Neural progenitor cell (in vitro differentiated cells): ENCODE measurements around the gene GPR161. TPM values are rescaled to one million over a fixed set of nuclear protein-coding genes. Genes with fewer than 3 reads are reported as not detected.

Experiments used
- DNase-seq: peaks from one replicate; pipeline ENCODE4 v3.0.0-alpha.2; 2016; ENCODE audit warnings: low spot score
- H2AFZ ChIP-seq: fragments of 200-600 bp; sonication (generic); replicated peaks from 2 replicates; pipeline ENCODE4 v1.6.1; 2016; ENCODE audit warnings: antibody characterized with exemption
- H3F3A ChIP-seq: fragments of 200-600 bp; sonication (generic); 2 replicates; pipeline ENCODE4 v1.6.1; 2016; ENCODE audit warnings: antibody characterized with exemption, low read depth
- H3K27ac ChIP-seq: fragments of 200-600 bp; sonication (generic); 2 replicates; pipeline ENCODE4 v1.5.1; 2016; ENCODE audit warnings: mild to moderate bottlenecking
- H3K27me3 ChIP-seq: fragments of 200-600 bp; sonication (generic); 2 replicates; pipeline ENCODE4 v1.6.1; 2016; ENCODE audit warnings: mild to moderate bottlenecking, moderate library complexity
- H3K36me3 ChIP-seq: fragments of 200-600 bp; sonication (generic); 2 replicates; pipeline ENCODE4 v1.5.1; 2016
- H3K4me1 ChIP-seq: fragments of 200-600 bp; sonication (generic); 2 replicates; pipeline ENCODE4 v1.6.1; 2016; ENCODE audit warnings: mixed run types
- H3K4me2 ChIP-seq: fragments of 200-600 bp; sonication (generic); 2 replicates; pipeline ENCODE4 v1.6.1; 2016
- H3K4me3 ChIP-seq: fragments of 200-600 bp; sonication (generic); 2 replicates; pipeline ENCODE4 v1.5.1; 2016
- H3K79me2 ChIP-seq: fragments of 200-600 bp; sonication (generic); 2 replicates; pipeline ENCODE4 v1.6.1; 2016; ENCODE audit warnings: low read depth
- H3K9ac ChIP-seq: fragments of 200-600 bp; sonication (generic); 2 replicates; pipeline ENCODE4 v1.6.1; 2016
- H3K9me3 ChIP-seq: fragments of 200-600 bp; sonication (generic); 2 replicates; pipeline ENCODE4 v1.5.1; 2016; ENCODE audit warnings: low read depth
- H4K20me1 ChIP-seq: fragments of 200-600 bp; sonication (generic); 2 replicates; pipeline ENCODE4 v1.6.1; 2016; ENCODE audit warnings: low read depth
- H3K27ac Mint-ChIP-seq: 3 replicates; pipeline ENCODE4 v1.8.0; 2021; ENCODE audit warnings: mixed read lengths
- H3K27me3 Mint-ChIP-seq: 2 replicates; pipeline ENCODE4 v1.8.0; 2022; ENCODE audit warnings: low read depth, mild to moderate bottlenecking, inconsistent platforms, moderate library complexity, mixed read lengths; ENCODE audit not compliant: insufficient read depth
- H3K36me3 Mint-ChIP-seq: 3 replicates; pipeline ENCODE4 v1.8.0; 2021; ENCODE audit warnings: mixed read lengths
- H3K4me1 Mint-ChIP-seq: 3 replicates; pipeline ENCODE4 v1.8.0; 2021; ENCODE audit warnings: mixed read lengths
- H3K4me3 Mint-ChIP-seq: 3 replicates; pipeline ENCODE4 v1.8.0; 2021; ENCODE audit warnings: mild to moderate bottlenecking, moderate library complexity, mixed read lengths
- H3K9me3 Mint-ChIP-seq: 3 replicates; pipeline ENCODE4 v1.8.0; 2020; ENCODE audit warnings: mixed read lengths
- CTCF ChIP-seq: fragments of 200-600 bp; sonication (generic); IDR thresholded peaks from 2 replicates; pipeline ENCODE4 v1.5.1; 2017; ENCODE audit warnings: antibody characterized with exemption, mild to moderate bottlenecking
- EZH2 ChIP-seq: fragments of 200-600 bp; sonication (generic); IDR thresholded peaks from 2 replicates; pipeline ENCODE4 v1.6.1; 2017; ENCODE audit warnings: antibody characterized with exemption, mild to moderate bottlenecking, moderate library complexity
- EZH2phosphoT487 ChIP-seq: fragments of 200-600 bp; sonication (generic); IDR thresholded peaks from 2 replicates; pipeline ENCODE4 v1.6.1; 2017; ENCODE audit warnings: antibody characterized with exemption
- total RNA-seq: library from RNA; depleted of rRNA; stranded (reverse); fragments of >200 nt; gene quantifications from 2 replicates; pipeline ENCODE4 v1.2.3, GENCODE V29; 2015; ENCODE audit warnings: low replicate concordance

GPR161 gene
- total RNA-seq, 1 donor from 2014 or later = 21.1 TPM

- H3K4me3 ChIP-seq = no peak overlapping the region
- H3K9ac ChIP-seq = no peak overlapping the region
- H3K27me3 ChIP-seq = no peaks in the 10 kb centered on the region
- H3K4me1 Mint-ChIP-seq = peaks cover 16% of the 10 kb centered on the region
- H3K9me3 Mint-ChIP-seq = peaks cover 2% of the 10 kb centered on the region
- peaks cover 38% of the 10 kb centered on the region for H3K36me3 Mint-ChIP-seq
- H3K9me3 ChIP-seq = no peaks in the 10 kb centered on the region
- no peak for TF ChIP-seq EZH2
- TF ChIP-seq CTCF = no peak
- TF ChIP-seq EZH2phosphoT487 = no peak
- H3K4me1 ChIP-seq = peaks cover 32% of the 10 kb centered on the region
- H2AFZ ChIP-seq = no peak overlapping the region
- H3K36me3 ChIP-seq = no peaks in the 10 kb centered on the region
- H3F3A ChIP-seq = peaks cover 30% of the 10 kb centered on the region
- DNase-seq = peak; percentile 73
- peak overlapping the region; percentile 32 for H3K4me2 ChIP-seq
- no peak overlapping the region for H3K27ac Mint-ChIP-seq
- no peak overlapping the region for H3K4me3 Mint-ChIP-seq
- H3K27ac ChIP-seq = peak overlapping the region; percentile 42
- H4K20me1 ChIP-seq = peaks cover 26% of the 10 kb centered on the region
- peaks cover 2% of the 10 kb centered on the region for H3K27me3 Mint-ChIP-seq
- H3K79me2 ChIP-seq = peaks cover 46% of the 10 kb centered on the region
Observed at GRCh38 chr1:168110896-168111545, 25.7 kb downstream of the GPR161 start.

GRCh38 chr1:168106274-168106673, 30.5 kb downstream of the GPR161 start:
- Histone ChIP-seq H3K27ac (no peak overlapping the region), H3K27me3 (no peaks in the 10 kb centered on the region), H4K20me1 (peaks cover 28% of the 10 kb centered on the region), H3K9ac (no peak overlapping the region), H3K4me1 (peaks cover 29% of the 10 kb centered on the region), H3F3A (peaks cover 16% of the 10 kb centered on the region), H2AFZ (no peak overlapping the region), H3K4me2 (peak overlapping the region; percentile 19), H3K9me3 (no peaks in the 10 kb centered on the region), H3K36me3 (no peaks in the 10 kb centered on the region), H3K79me2 (peaks cover 38% of the 10 kb centered on the region), H3K4me3 (no peak overlapping the region)
- no peaks in the 10 kb centered on the region for H3K9me3 Mint-ChIP-seq
- peaks cover 41% of the 10 kb centered on the region for H3K36me3 Mint-ChIP-seq
- peaks cover 2% of the 10 kb centered on the region for H3K27me3 Mint-ChIP-seq
- H3K4me3 Mint-ChIP-seq = no peak overlapping the region
- DNase-seq = no peak
- H3K27ac Mint-ChIP-seq = peak overlapping the region; percentile 1
- TF ChIP-seq EZH2 (no peak), CTCF (no peak), EZH2phosphoT487 (no peak)
- H3K4me1 Mint-ChIP-seq = peaks cover 21% of the 10 kb centered on the region

- Histone ChIP-seq H3K27ac (no peak overlapping the region), H3K4me1 (peaks cover 25% of the 10 kb centered on the region), H3K36me3 (no peaks in the 10 kb centered on the region), H4K20me1 (peaks cover 24% of the 10 kb centered on the region), H3K9me3 (no peaks in the 10 kb centered on the region), H3K79me2 (peaks cover 38% of the 10 kb centered on the region), H3K4me3 (no peak overlapping the region), H3K4me2 (peak overlapping the region; percentile 19), H2AFZ (no peak overlapping the region), H3K27me3 (no peaks in the 10 kb centered on the region), H3F3A (peaks cover 12% of the 10 kb centered on the region), H3K9ac (no peak overlapping the region)
- H3K27me3 Mint-ChIP-seq = peaks cover 2% of the 10 kb centered on the region
- TF ChIP-seq EZH2 = no peak
- TF ChIP-seq EZH2phosphoT487 = no peak
- H3K36me3 Mint-ChIP-seq = peaks cover 38% of the 10 kb centered on the region
- H3K4me1 Mint-ChIP-seq = peaks cover 19% of the 10 kb centered on the region
- H3K9me3 Mint-ChIP-seq = no peaks in the 10 kb centered on the region
- no peak for DNase-seq
- no peak overlapping the region for H3K4me3 Mint-ChIP-seq
- peak overlapping the region; percentile 1 for H3K27ac Mint-ChIP-seq
Observed at GRCh38 chr1:168105846-168106245, 30.9 kb downstream of the GPR161 start.

- H3K9me3 ChIP-seq = no peaks in the 10 kb centered on the region
- H3K27ac Mint-ChIP-seq = peak overlapping the region; percentile 62
- DNase-seq = no peak
- H3K79me2 ChIP-seq = peaks cover 32% of the 10 kb centered on the region
- H2AFZ ChIP-seq = no peak overlapping the region
- H3K27me3 Mint-ChIP-seq = peaks cover 2% of the 10 kb centered on the region
- peaks cover 19% of the 10 kb centered on the region for H3K4me1 Mint-ChIP-seq
- peaks cover 10% of the 10 kb centered on the region for H3F3A ChIP-seq
- no peaks in the 10 kb centered on the region for H3K9me3 Mint-ChIP-seq
- no peaks in the 10 kb centered on the region for H3K27me3 ChIP-seq
- H4K20me1 ChIP-seq = peaks cover 21% of the 10 kb centered on the region
- H3K4me3 Mint-ChIP-seq = no peak overlapping the region
- H3K4me3 ChIP-seq = no peak overlapping the region
- H3K36me3 ChIP-seq = no peaks in the 10 kb centered on the region
- no peak overlapping the region for H3K4me2 ChIP-seq
- H3K4me1 ChIP-seq = peaks cover 25% of the 10 kb centered on the region
- H3K9ac ChIP-seq = no peak overlapping the region
- peaks cover 38% of the 10 kb centered on the region for H3K36me3 Mint-ChIP-seq
- no peak overlapping the region for H3K27ac ChIP-seq
- TF ChIP-seq EZH2 = no peak
- TF ChIP-seq CTCF = no peak
- no peak for TF ChIP-seq EZH2phosphoT487
Observed at GRCh38 chr1:168104535-168104934, 32.2 kb downstream of the GPR161 start.
